Left lung (tissue), 14 donors: Measurements from ENCODE around the gene UGT2A3. TPM values are rescaled to one million over a fixed set of nuclear protein-coding genes. Genes with fewer than 3 reads are reported as not detected.

Source experiments
- ATAC-seq: fragments of 200-7000 bp; cut with Tn5 transposase; one replicate; pipeline ENCODE4 v1.9.1; 2020; ENCODE audit warnings: moderate library complexity
- DNase-seq, 4 donors: peaks; one replicate each; pipeline ENCODE4 v3.0.0-alpha.2; 2013 to 2020
- H3K27ac ChIP-seq, 2 donors: fragments of 200-600 bp; sonication (generic) in 1 of 2; one replicate each; pipeline versions ENCODE4 v1.5.0 to v1.8.0; 2020 to 2021
- H3K27me3 ChIP-seq, 2 donors: fragments of 200-600 bp; sonication (generic) in 1 of 2; one replicate each; pipeline versions ENCODE4 v1.5.0 to v1.8.0; 2020 to 2021
- H3K36me3 ChIP-seq, 2 donors: fragments of 200-600 bp; sonication (generic) in 1 of 2; one replicate each; pipeline versions ENCODE4 v1.5.0 to v1.8.0; 2020 to 2021
- H3K4me1 ChIP-seq, 2 donors: fragments of 200-600 bp; one replicate each; pipeline ENCODE4 v1.8.0; 2021
- H3K4me3 ChIP-seq, 2 donors: fragments of 200-600 bp; sonication (generic) in 1 of 2; one replicate each; pipeline versions ENCODE4 v1.5.0 to v1.8.0; 2020 to 2021; ENCODE audit warnings: mild to moderate bottlenecking in 1 of 2
- H3K9me3 ChIP-seq, 2 donors: fragments of 200-600 bp; sonication (generic) in 1 of 2; one replicate each; pipeline versions ENCODE4 v1.5.0 to v1.8.0; 2020 to 2021
- CTCF ChIP-seq, 2 donors: fragments of 200-600 bp; sonication (generic) in 1 of 2; IDR thresholded peaks; one replicate each; pipeline versions ENCODE4 v1.5.0 to v1.8.0; 2021; ENCODE audit warnings: antibody characterized with exemption in 2 of 2
- intact Hi-C, 2 donors: fragments of 100-400 bp; cut with DNase I; formaldehyde crosslinking; loops; one replicate each; pipeline versions ENCODE4 v1.11.2 to v1.14.2; 2022
- long read RNA-seq, 12 donors: library from polyadenylated mRNA in 2 of 12; unstranded in 2 of 12; transcript quantifications; one replicate each; pipeline ENCODE4 v2.0.0 and lab custom pipeline, GENCODE V29; 2019 to 2026
- polyA plus RNA-seq, 6 donors: library from polyadenylated mRNA; unstranded; fragments of 120-200 nt; gene quantifications; one replicate each; pipeline ENCODE4 v1.2.1, GENCODE V29; 2013; ENCODE audit not compliant: insufficient read length in 6 of 6
- total RNA-seq, 2 donors: library from RNA; stranded (reverse); fragmentation: NEBNext Ultra II Directional; extraction: Animal tissue kit (Norgen Biotek cat#: 25700); gene quantifications; one replicate each; pipeline ENCODE4 v1.2.1, GENCODE V29; 2021
- donor health status: DM: no; HTN: yes; CAD: no.
- donor health status: DM: no; HTN: no; CAD: no.

Gene UGT2A3
- total RNA-seq (not detected), polyA plus RNA-seq (10 to 100 TPM in 1 of 6 donors, 1 to 10 TPM in 5; 1.5 to 23.3 (median 5.2) TPM)
- long read RNA-seq, donor 1, partial matches to known transcripts = 44 of 45 reads
- long read RNA-seq, donor 1, other reads (novel, unspliced or antisense) = 0 of 45 reads
- long read RNA-seq, donor 2, partial matches to known transcripts = 11 of 11 reads
- long read RNA-seq, donor 2, other reads (novel, unspliced or antisense) = 0 of 11 reads
- long read RNA-seq, donor 3 = 0 reads
- long read RNA-seq, donor 4 = 0 reads
- long read RNA-seq, donor 5, partial matches to known transcripts = 26 of 27 reads
- long read RNA-seq, donor 5, other reads (novel, unspliced or antisense) = 0 of 27 reads
- long read RNA-seq, donor 6 = 0 reads
- long read RNA-seq, donor 7, partial matches to known transcripts = 21 of 24 reads
- long read RNA-seq, donor 7, other reads (novel, unspliced or antisense) = 0 of 24 reads
- long read RNA-seq, donor 8, partial matches to known transcripts = 22 of 24 reads
- long read RNA-seq, donor 8, other reads (novel, unspliced or antisense) = 0 of 24 reads
- long read RNA-seq, donor 9 = 0 reads
- long read RNA-seq, donor 10 = 0 reads
- long read RNA-seq, donor 11 = 0 reads
- long read RNA-seq, donor 12, partial matches to known transcripts = 13 of 14 reads
- long read RNA-seq, donor 12, other reads (novel, unspliced or antisense) = 0 of 14 reads

GRCh38 chr4:68951078-68951805, at the start of gene UGT2A3:
Gene UGT2A3 (minus strand): TSS chr4:68951804. CDS start chr4:68951760, 44 bp downstream.
- H3K36me3 ChIP-seq = no peaks in the 10 kb centered on the region
- no peak for ATAC-seq

GRCh38 chr4:68997040-68997439, 45.4 kb upstream of the UGT2A3 start:
- ATAC-seq = no peak
- intact Hi-C loops = no loop called here

More at GRCh38 chr4:68951078-68951805, at the start of gene UGT2A3:
- TF ChIP-seq CTCF (IDR thresholded peaks at IDR 0.05) = no peak
- no peak within 1 kb of the TSS for H3K4me3 ChIP-seq
- intact Hi-C loops = no loop called here
- no peaks in the 10 kb centered on the region for H3K4me1 ChIP-seq
- H3K27ac ChIP-seq = no peak within 1 kb of the TSS
- H3K27me3 ChIP-seq = no peaks in the 10 kb centered on the region
- peak in 1 of 4 donors; percentile 3 for DNase-seq
- H3K9me3 ChIP-seq = no peaks in the 10 kb centered on the region

GRCh38 chr4:68995292-68995691, 43.7 kb upstream of the UGT2A3 start:
- TF ChIP-seq CTCF (IDR thresholded peaks at IDR 0.05) = no peak
- H3K36me3 ChIP-seq = no peaks in the 10 kb centered on the region
- intact Hi-C loops = no loop called here
- DNase-seq (no peak), ATAC-seq (no peak)
- H3K4me1 ChIP-seq = no peaks in the 10 kb centered on the region
- H3K4me3 ChIP-seq = no peak overlapping the region
- no peak overlapping the region for H3K27ac ChIP-seq
- no peaks in the 10 kb centered on the region for H3K27me3 ChIP-seq
- no peaks in the 10 kb centered on the region for H3K9me3 ChIP-seq

More at GRCh38 chr4:68997040-68997439, 45.4 kb upstream of the UGT2A3 start:
- no peak overlapping the region for H3K27ac ChIP-seq
- H3K9me3 ChIP-seq = no peaks in the 10 kb centered on the region
- TF ChIP-seq CTCF (IDR thresholded peaks at IDR 0.05) = no peak
- no peaks in the 10 kb centered on the region for H3K4me1 ChIP-seq
- H3K27me3 ChIP-seq = no peaks in the 10 kb centered on the region
- no peak overlapping the region for H3K4me3 ChIP-seq
- DNase-seq = no peak
- no peaks in the 10 kb centered on the region for H3K36me3 ChIP-seq

GRCh38 chr4:68987007-68987406, 35.4 kb upstream of the UGT2A3 start:
- ATAC-seq (no peak), DNase-seq (no peak)
- Histone ChIP-seq H3K4me1 (no peaks in the 10 kb centered on the region), H3K27me3 (no peaks in the 10 kb centered on the region), H3K9me3 (peaks cover 0 to 2% of the 10 kb centered on the region in 2 donors), H3K4me3 (no peak overlapping the region), H3K36me3 (no peaks in the 10 kb centered on the region), H3K27ac (no peak overlapping the region)
- no peak for TF ChIP-seq CTCF (IDR thresholded peaks at IDR 0.05)
- intact Hi-C loops = no loop called here
